Stimulated activated CD8-positive, alpha-beta memory T cell treated with anti-CD3 and anti-CD28 coated beads, Interleukin-2, amount 100 ng/mL, for 1 hour (primary cell): ENCODE measurements around the gene SLC39A11.
"Not testable (repeated sequence)": the region's sequence is repeated elsewhere in the genome, so short reads cannot be mapped to it uniquely, and the experiment has no call there.

ENCODE experiments used
- DNase-seq, 2 donors: peaks; one replicate each; pipeline ENCODE4 v3.0.0-alpha.2; 2020; ENCODE audit warnings: low read depth in 2 of 2

SLC39A11 gene

GRCh38 chr17:73092523-73093135 is at the start of gene SLC39A11:
Gene SLC39A11, minus strand, starts transcription at chr17:73092688. Its CDS starts 3,924 bp downstream, at chr17:73088764.
- DNase-seq = peak; percentile 67 to 79

GRCh38 chr17:73141411-73141810 is 48.9 kb upstream of the SLC39A11 start:
- DNase-seq = no peak

GRCh38 chr17:73140566-73140965 is 48.1 kb upstream of the SLC39A11 start:
- no peak for DNase-seq

GRCh38 chr17:73139296-73139695 is 46.8 kb upstream of the SLC39A11 start:
- no peak for DNase-seq

GRCh38 chr17:73138541-73139138 is 46.2 kb upstream of the SLC39A11 start:
- no peak for DNase-seq

GRCh38 chr17:73137376-73137775 is 44.9 kb upstream of the SLC39A11 start:
- DNase-seq = no peak

GRCh38 chr17:73135766-73136165 is 43.3 kb upstream of the SLC39A11 start:
- DNase-seq = no peak

GRCh38 chr17:73133911-73134649 is 41.6 kb upstream of the SLC39A11 start:
- DNase-seq = no peak

- no peak for DNase-seq
Measured at GRCh38 chr17:73132085-73132492, 39.6 kb upstream of the SLC39A11 start.

GRCh38 chr17:73131439-73131838 is 39.0 kb upstream of the SLC39A11 start:
- DNase-seq = not testable (repeated sequence)

- DNase-seq = no peak
Measured at GRCh38 chr17:73130977-73131376, 38.5 kb upstream of the SLC39A11 start.

- DNase-seq = no peak
Measured at GRCh38 chr17:73128496-73128895, 36.0 kb upstream of the SLC39A11 start.

GRCh38 chr17:73126716-73127473 is 34.4 kb upstream of the SLC39A11 start:
- DNase-seq = no peak

GRCh38 chr17:73123606-73124320 is 31.3 kb upstream of the SLC39A11 start:
- no peak for DNase-seq

GRCh38 chr17:73122953-73123605 is 30.6 kb upstream of the SLC39A11 start:
- no peak for DNase-seq

- no peak for DNase-seq
Measured at GRCh38 chr17:73121506-73121905, 29.0 kb upstream of the SLC39A11 start.

GRCh38 chr17:73119631-73120030 is 27.1 kb upstream of the SLC39A11 start:
- no peak for DNase-seq

- DNase-seq = no peak
Measured at GRCh38 chr17:73118951-73119391, 26.5 kb upstream of the SLC39A11 start.

- no peak for DNase-seq
Measured at GRCh38 chr17:73118139-73118538, 25.7 kb upstream of the SLC39A11 start.

GRCh38 chr17:73112246-73112645 is 19.8 kb upstream of the SLC39A11 start:
- no peak for DNase-seq

GRCh38 chr17:73111386-73111785 is 18.9 kb upstream of the SLC39A11 start:
- DNase-seq = no peak
